ENCODE results near the gene SNPH. TPM values are rescaled to one million over a fixed set of nuclear protein-coding genes. Genes with fewer than 3 reads are reported as not detected.

Gene SNPH
- total RNA-seq, 1 experiment from 2014 or later = 0.93 TPM

- H3K79me2 ChIP-seq (ENCODE audit: low read length) = no peaks in the 10 kb centered on the region
- no peaks in the 10 kb centered on the region for H3K27me3 ChIP-seq (ENCODE audit: low read length)
- H4K20me1 ChIP-seq (ENCODE audit: insufficient read depth, low read depth, low read length) = no peaks in the 10 kb centered on the region
- no peaks in the 10 kb centered on the region for H3K36me3 ChIP-seq (ENCODE audit: insufficient read depth, low read length)
- no peaks in the 10 kb centered on the region for H3K4me1 ChIP-seq (ENCODE audit: low read length)
- no peaks in the 10 kb centered on the region for H3K9me2 ChIP-seq (replicated peaks; ENCODE audit: insufficient read depth, low read length)
- H3K9ac ChIP-seq (ENCODE audit: low read length) = no peak overlapping the region
- H3K9me3 ChIP-seq (ENCODE audit: low read length) = no peaks in the 10 kb centered on the region
- H3K4me3 ChIP-seq (ENCODE audit: low read length) = no peak overlapping the region
- H2AFZ ChIP-seq (ENCODE audit: low read length) = no peak overlapping the region
- DNase-seq = no peak
- H3K4me2 ChIP-seq (ENCODE audit: low read depth, low read length, poor library complexity, severe bottlenecking) = no peak overlapping the region
- no peak overlapping the region for H3K27ac ChIP-seq (ENCODE audit: low read length)
Observed at GRCh38 chr20:1287306-1287705, 21.2 kb downstream of the SNPH start.

- Histone ChIP-seq H3K4me1 (ENCODE audit: low read length) (no peaks in the 10 kb centered on the region), H3K4me3 (ENCODE audit: low read length) (no peak overlapping the region)
Observed at GRCh38 chr20:1287787-1288569, 21.9 kb downstream of the SNPH start.

DNA sequence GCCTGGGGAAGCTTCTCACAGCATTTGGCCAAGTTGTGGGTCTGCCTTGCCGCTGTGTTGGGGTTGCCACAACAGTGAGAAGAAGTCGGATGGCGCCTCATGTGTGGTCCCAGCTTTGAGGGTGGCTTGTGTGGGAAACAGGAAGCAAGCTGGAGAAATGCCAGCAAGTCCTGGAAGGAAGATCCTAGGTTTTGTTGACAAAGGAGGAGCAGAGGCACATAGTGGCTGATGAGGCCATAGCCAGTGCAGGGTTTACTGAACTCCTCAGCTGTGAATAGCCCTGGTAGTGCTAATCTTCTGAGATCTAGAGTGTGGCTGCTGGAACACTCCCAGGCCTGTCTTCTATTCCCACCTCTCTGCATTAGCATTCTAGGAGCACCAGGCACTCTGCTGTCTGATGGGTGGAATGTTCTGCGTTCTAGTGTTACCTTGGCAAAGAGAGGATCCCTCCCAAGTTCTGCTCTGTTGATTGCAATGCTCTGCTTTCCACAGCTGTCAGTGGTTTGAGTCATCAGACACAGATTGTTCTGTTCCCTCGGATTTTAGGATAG is 25.2 kb downstream of the SNPH start:
- Histone ChIP-seq H3K9me3 (ENCODE audit: low read length) (no peaks in the 10 kb centered on the region), H2AFZ (ENCODE audit: low read length) (no peak overlapping the region), H3K79me2 (ENCODE audit: low read length) (no peaks in the 10 kb centered on the region), H3K4me1 (ENCODE audit: low read length) (no peaks in the 10 kb centered on the region), H3K9ac (ENCODE audit: low read length) (no peak overlapping the region), H3K9me2 (replicated peaks; ENCODE audit: insufficient read depth, low read length) (no peaks in the 10 kb centered on the region), H3K4me2 (ENCODE audit: low read depth, low read length, poor library complexity, severe bottlenecking) (no peak overlapping the region), H3K4me3 (ENCODE audit: low read length) (no peak overlapping the region), H4K20me1 (ENCODE audit: insufficient read depth, low read depth, low read length) (no peaks in the 10 kb centered on the region), H3K36me3 (ENCODE audit: insufficient read depth, low read length) (no peaks in the 10 kb centered on the region), H3K27ac (ENCODE audit: low read length) (no peak overlapping the region), H3K27me3 (ENCODE audit: low read length) (no peaks in the 10 kb centered on the region)
- DNase-seq = no peak

More at GRCh38 chr20:1287787-1288569, 21.9 kb downstream of the SNPH start:
- Histone ChIP-seq H3K79me2 (ENCODE audit: low read length) (no peaks in the 10 kb centered on the region), H3K27ac (ENCODE audit: low read length) (no peak overlapping the region), H3K4me2 (ENCODE audit: low read depth, low read length, poor library complexity, severe bottlenecking) (no peak overlapping the region), H3K9me3 (ENCODE audit: low read length) (no peaks in the 10 kb centered on the region), H3K36me3 (ENCODE audit: insufficient read depth, low read length) (no peaks in the 10 kb centered on the region), H4K20me1 (ENCODE audit: insufficient read depth, low read depth, low read length) (no peaks in the 10 kb centered on the region), H3K27me3 (ENCODE audit: low read length) (no peaks in the 10 kb centered on the region), H2AFZ (ENCODE audit: low read length) (no peak overlapping the region), H3K9ac (ENCODE audit: low read length) (no peak overlapping the region), H3K9me2 (replicated peaks; ENCODE audit: insufficient read depth, low read length) (no peaks in the 10 kb centered on the region)
- DNase-seq = no peak

- Histone ChIP-seq H4K20me1 (ENCODE audit: insufficient read depth, low read depth, low read length) (no peaks in the 10 kb centered on the region), H2AFZ (ENCODE audit: low read length) (no peak overlapping the region), H3K27me3 (ENCODE audit: low read length) (no peaks in the 10 kb centered on the region), H3K9ac (ENCODE audit: low read length) (no peak overlapping the region), H3K9me2 (replicated peaks; ENCODE audit: insufficient read depth, low read length) (no peaks in the 10 kb centered on the region), H3K9me3 (ENCODE audit: low read length) (no peaks in the 10 kb centered on the region), H3K79me2 (ENCODE audit: low read length) (no peaks in the 10 kb centered on the region), H3K4me1 (ENCODE audit: low read length) (no peaks in the 10 kb centered on the region), H3K4me3 (ENCODE audit: low read length) (no peak overlapping the region), H3K27ac (ENCODE audit: low read length) (no peak overlapping the region), H3K4me2 (ENCODE audit: low read depth, low read length, poor library complexity, severe bottlenecking) (no peak overlapping the region), H3K36me3 (ENCODE audit: insufficient read depth, low read length) (no peaks in the 10 kb centered on the region)
- DNase-seq = no peak
Observed at GRCh38 chr20:1292620-1293019, 26.5 kb downstream of the SNPH start.

DNA sequence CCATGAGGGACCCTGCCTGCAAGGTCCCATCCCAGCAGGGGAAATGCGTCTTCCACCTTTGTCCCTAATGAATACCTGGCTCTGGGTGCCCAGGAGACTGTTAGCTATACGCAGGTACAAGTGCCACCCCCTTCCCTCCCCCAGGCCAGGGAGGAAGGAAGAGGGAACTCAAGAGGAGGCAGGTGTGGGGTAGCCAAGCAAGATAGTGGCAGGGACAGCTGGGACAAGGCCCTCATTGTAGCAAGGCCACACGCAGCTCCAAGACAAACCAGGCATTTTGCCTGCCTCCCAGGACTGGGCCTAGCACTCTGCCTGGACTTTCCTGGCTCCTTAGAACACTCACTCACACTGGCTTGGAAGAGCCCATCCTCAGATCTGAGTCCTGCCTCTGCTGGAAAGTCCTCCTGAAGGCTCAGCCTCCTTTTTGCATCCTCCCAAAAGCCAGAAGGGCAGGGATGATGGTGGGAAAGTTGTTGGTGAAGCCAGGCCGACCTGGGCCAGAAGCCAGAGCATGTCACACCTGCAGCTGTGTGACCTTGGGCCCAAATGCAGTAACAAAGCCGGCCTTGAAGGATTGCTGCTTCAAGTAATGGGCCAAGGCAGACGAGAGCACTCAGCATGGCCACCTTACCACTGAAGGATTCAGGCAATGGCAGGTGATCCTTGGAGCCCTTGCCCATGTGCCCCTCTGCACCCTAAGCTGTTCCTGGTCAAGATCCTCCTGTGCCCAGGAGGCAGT is 27.7 kb downstream of the SNPH start:
- no peak overlapping the region for H2AFZ ChIP-seq (ENCODE audit: low read length)
- no peaks in the 10 kb centered on the region for H3K9me2 ChIP-seq (replicated peaks; ENCODE audit: insufficient read depth, low read length)
- H3K4me1 ChIP-seq (ENCODE audit: low read length) = no peaks in the 10 kb centered on the region
- H3K79me2 ChIP-seq (ENCODE audit: low read length) = no peaks in the 10 kb centered on the region
- H3K4me2 ChIP-seq (ENCODE audit: low read depth, low read length, poor library complexity, severe bottlenecking) = no peak overlapping the region
- H3K36me3 ChIP-seq (ENCODE audit: insufficient read depth, low read length) = no peaks in the 10 kb centered on the region
- no peaks in the 10 kb centered on the region for H3K27me3 ChIP-seq (ENCODE audit: low read length)
- no peaks in the 10 kb centered on the region for H4K20me1 ChIP-seq (ENCODE audit: insufficient read depth, low read depth, low read length)
- DNase-seq = no peak
- no peak overlapping the region for H3K27ac ChIP-seq (ENCODE audit: low read length)
- no peak overlapping the region for H3K4me3 ChIP-seq (ENCODE audit: low read length)
- no peak overlapping the region for H3K9ac ChIP-seq (ENCODE audit: low read length)
- H3K9me3 ChIP-seq (ENCODE audit: low read length) = no peaks in the 10 kb centered on the region

DNA sequence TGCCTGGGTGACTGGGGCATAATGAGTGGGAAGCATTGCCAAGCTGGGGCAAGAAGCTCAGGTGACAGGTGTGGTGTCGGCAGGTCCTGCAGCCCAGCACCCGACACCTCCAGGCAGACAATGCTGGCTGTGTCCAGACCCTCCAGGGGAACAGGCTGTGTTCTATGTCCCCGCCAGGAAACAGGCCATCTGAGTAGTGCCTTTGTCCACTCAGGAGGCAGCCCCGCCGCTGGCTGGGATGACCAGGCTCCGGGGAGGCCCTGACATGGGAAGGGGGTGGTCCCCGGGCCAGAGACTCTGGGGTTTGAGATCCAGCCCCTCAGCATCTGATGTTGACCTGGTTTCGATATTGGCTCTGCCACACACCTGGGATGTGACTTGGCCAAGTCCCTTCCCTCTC is 28.4 kb downstream of the SNPH start:
- Histone ChIP-seq H3K4me3 (ENCODE audit: low read length) (no peak overlapping the region), H3K36me3 (ENCODE audit: insufficient read depth, low read length) (no peaks in the 10 kb centered on the region), H2AFZ (ENCODE audit: low read length) (no peak overlapping the region), H3K9me3 (ENCODE audit: low read length) (no peaks in the 10 kb centered on the region), H3K9me2 (replicated peaks; ENCODE audit: insufficient read depth, low read length) (no peaks in the 10 kb centered on the region), H3K9ac (ENCODE audit: low read length) (no peak overlapping the region), H3K27me3 (ENCODE audit: low read length) (no peaks in the 10 kb centered on the region), H3K4me2 (ENCODE audit: low read depth, low read length, poor library complexity, severe bottlenecking) (no peak overlapping the region), H3K27ac (ENCODE audit: low read length) (no peak overlapping the region), H3K4me1 (ENCODE audit: low read length) (no peaks in the 10 kb centered on the region), H3K79me2 (ENCODE audit: low read length) (no peaks in the 10 kb centered on the region), H4K20me1 (ENCODE audit: insufficient read depth, low read depth, low read length) (no peaks in the 10 kb centered on the region)
- DNase-seq = no peak

DNA sequence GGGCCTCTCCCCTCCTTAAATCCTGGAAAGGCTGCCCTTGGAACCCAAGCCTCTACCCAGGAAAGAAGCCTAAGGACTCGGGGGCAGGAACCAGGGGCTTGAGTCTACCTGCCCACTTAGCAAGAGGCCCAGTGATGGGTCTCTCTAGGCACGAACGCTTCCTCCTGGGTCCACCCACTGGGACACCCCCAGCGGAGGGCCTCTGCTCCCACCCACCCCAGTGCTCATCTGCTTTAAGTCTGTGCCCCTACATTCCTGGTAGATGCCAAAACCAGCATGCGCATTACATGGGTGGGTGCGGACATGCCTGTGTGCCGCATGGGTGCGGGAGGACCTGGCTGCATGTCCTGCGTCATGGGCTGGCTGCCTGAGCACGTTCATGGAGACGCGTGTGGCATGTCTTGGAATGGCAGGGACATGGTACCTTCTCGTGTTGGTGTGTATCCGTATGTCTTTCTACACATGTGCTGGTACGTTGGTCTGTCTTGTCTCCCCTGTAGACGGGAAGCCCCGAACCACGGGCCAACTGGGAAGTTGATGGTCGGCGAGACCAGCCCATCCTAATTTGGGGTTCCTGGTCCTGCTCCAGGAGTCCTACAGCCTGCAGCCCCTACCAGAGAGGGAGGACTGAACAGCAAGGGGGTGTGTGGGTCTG is 29.3 kb downstream of the SNPH start:
- no peak overlapping the region for H3K4me3 ChIP-seq (ENCODE audit: low read length)
- DNase-seq = no peak
- H3K9me3 ChIP-seq (ENCODE audit: low read length) = no peaks in the 10 kb centered on the region
- no peaks in the 10 kb centered on the region for H3K27me3 ChIP-seq (ENCODE audit: low read length)
- H3K9me2 ChIP-seq (replicated peaks; ENCODE audit: insufficient read depth, low read length) = no peaks in the 10 kb centered on the region
- no peaks in the 10 kb centered on the region for H3K4me1 ChIP-seq (ENCODE audit: low read length)
- H3K4me2 ChIP-seq (ENCODE audit: low read depth, low read length, poor library complexity, severe bottlenecking) = no peak overlapping the region
- no peak overlapping the region for H3K27ac ChIP-seq (ENCODE audit: low read length)
- H3K79me2 ChIP-seq (ENCODE audit: low read length) = no peaks in the 10 kb centered on the region
- no peak overlapping the region for H3K9ac ChIP-seq (ENCODE audit: low read length)
- no peak overlapping the region for H2AFZ ChIP-seq (ENCODE audit: low read length)
- H4K20me1 ChIP-seq (ENCODE audit: insufficient read depth, low read depth, low read length) = no peaks in the 10 kb centered on the region
- H3K36me3 ChIP-seq (ENCODE audit: insufficient read depth, low read length) = no peaks in the 10 kb centered on the region

DNA sequence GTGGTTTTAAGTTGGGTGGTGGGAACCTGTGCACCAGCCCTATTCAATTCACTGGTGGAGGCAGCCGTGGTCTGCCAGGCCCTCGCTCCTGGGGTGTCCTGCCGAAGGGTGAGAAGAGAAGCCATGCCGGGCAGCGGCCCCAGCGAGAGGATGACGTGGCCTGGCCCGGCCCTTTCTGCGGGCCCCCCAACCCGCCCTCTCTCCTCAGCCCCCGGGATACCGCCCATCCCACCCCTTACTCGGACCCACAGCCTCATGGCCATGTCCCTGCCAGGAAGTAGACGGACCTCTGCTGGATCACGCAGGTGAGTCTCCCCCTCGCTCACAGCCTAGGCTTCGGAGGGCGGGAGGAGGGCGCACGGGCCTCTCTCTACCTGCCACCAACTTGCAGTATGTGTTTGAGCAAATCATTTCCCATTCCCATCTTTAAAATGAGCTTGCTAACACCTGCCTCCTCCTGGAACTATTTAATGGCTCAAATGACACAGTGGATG is 30.1 kb downstream of the SNPH start:
- H3K27me3 ChIP-seq (ENCODE audit: low read length) = no peaks in the 10 kb centered on the region
- no peaks in the 10 kb centered on the region for H3K9me2 ChIP-seq (replicated peaks; ENCODE audit: insufficient read depth, low read length)
- no peaks in the 10 kb centered on the region for H4K20me1 ChIP-seq (ENCODE audit: insufficient read depth, low read depth, low read length)
- no peak overlapping the region for H3K9ac ChIP-seq (ENCODE audit: low read length)
- H3K36me3 ChIP-seq (ENCODE audit: insufficient read depth, low read length) = no peaks in the 10 kb centered on the region
- no peak overlapping the region for H3K27ac ChIP-seq (ENCODE audit: low read length)
- H2AFZ ChIP-seq (ENCODE audit: low read length) = no peak overlapping the region
- DNase-seq = no peak
- no peaks in the 10 kb centered on the region for H3K9me3 ChIP-seq (ENCODE audit: low read length)
- no peak overlapping the region for H3K4me3 ChIP-seq (ENCODE audit: low read length)
- H3K79me2 ChIP-seq (ENCODE audit: low read length) = no peaks in the 10 kb centered on the region
- no peaks in the 10 kb centered on the region for H3K4me1 ChIP-seq (ENCODE audit: low read length)
- no peak overlapping the region for H3K4me2 ChIP-seq (ENCODE audit: low read depth, low read length, poor library complexity, severe bottlenecking)

Data from Karpas-422 (cell line).